Activated naive CD4-positive, alpha-beta T cell treated with anti-CD3 and anti-CD28 coated beads, Interleukin-2, amount 50 U/mL, for 72 hours (primary cell): Measurements from ENCODE around the gene PRKCH. TPM values are rescaled to one million over a fixed set of nuclear protein-coding genes. Genes with fewer than 3 reads are reported as not detected.
A peak's percentile ranks its signal among the peaks of the same experiment; 100 is the strongest.

Experiments
- ATAC-seq, 2 donors: fragments of 150-1000 bp; cut with Tn5 transposase; 2 replicates each; pipeline ENCODE4 v1.10.0; 2021; ENCODE audit warnings: mild to moderate bottlenecking in 2 of 2, moderate library complexity in 2 of 2
- DNase-seq, 2 donors: peaks; one replicate each; pipeline ENCODE4 v3.0.0; 2021 to 2022; ENCODE audit warnings: low spot score in 2 of 2
- H3K27ac Mint-ChIP-seq, 2 donors: one replicate each; pipeline ENCODE4 v1.8.0; 2022; ENCODE audit warnings: mild to moderate bottlenecking in 2 of 2, mixed read lengths in 2 of 2
- H3K36me3 Mint-ChIP-seq, 2 donors: one replicate each; pipeline ENCODE4 v1.8.0; 2022; ENCODE audit warnings: mixed read lengths in 2 of 2
- H3K9me3 Mint-ChIP-seq, 2 donors: one replicate each; pipeline ENCODE4 v1.8.0; 2022; ENCODE audit warnings: mixed read lengths in 2 of 2
- total RNA-seq, 2 donors: library from RNA; stranded (reverse); gene quantifications; one replicate each; pipeline ENCODE4 v1.2.3, GENCODE V29; 2022

The PRKCH gene
- total RNA-seq, 2 donors from 2014 or later: 131 to 216 TPM

DNA sequence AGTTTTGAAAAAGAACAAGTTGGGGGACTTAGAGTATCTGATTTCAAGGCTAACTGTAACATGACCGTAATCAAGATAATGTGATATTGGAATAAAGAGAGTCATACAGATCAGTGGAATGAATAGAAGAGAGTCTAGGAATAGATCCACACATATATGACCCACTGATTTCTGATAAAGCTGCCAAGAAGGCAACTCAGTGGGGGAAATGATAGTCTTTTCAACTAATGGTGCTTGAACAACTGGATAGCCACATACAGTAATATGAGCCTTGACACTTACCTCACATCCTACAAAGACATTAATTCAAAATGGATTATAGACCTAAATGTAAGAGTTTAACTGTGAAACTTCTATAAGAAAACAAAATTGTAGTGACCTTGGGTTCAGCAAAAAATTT is 3.8 kb downstream of the PRKCH start:
- peak; percentile 23 to 25 for ATAC-seq
- Mint-ChIP-seq H3K9me3 (no peaks in the 10 kb centered on the region), H3K36me3 (peaks cover 37 to 53% of the 10 kb centered on the region in 2 donors), H3K27ac (peak overlapping the region; percentile 9 to 92)
- DNase-seq: no peak

DNA sequence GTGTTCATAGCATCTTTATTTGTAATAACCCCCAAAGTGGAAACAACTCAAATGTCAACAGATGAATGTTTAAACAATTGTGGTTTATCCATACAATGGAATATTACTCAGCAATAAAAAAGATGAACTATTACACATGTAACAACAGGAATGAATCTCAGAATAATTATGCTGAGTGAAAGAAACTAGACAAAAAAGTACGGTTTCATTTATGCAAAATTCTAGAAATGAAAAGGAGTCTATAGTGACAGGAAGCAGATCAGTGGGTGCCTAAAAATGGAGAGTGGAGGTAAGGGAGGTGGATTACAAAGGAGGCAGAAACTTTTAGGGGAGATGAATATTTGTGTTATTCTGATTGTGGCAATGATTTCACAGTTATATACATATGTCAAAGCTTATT is 4.8 kb downstream of the PRKCH start:
- peak overlapping the region; percentile 9 to 92 for H3K27ac Mint-ChIP-seq
- no peaks in the 10 kb centered on the region for H3K9me3 Mint-ChIP-seq
- DNase-seq (no peak), ATAC-seq (peak in 1 of 2 donors; percentile 31)
- H3K36me3 Mint-ChIP-seq: peaks cover 37 to 54% of the 10 kb centered on the region in 2 donors

DNA sequence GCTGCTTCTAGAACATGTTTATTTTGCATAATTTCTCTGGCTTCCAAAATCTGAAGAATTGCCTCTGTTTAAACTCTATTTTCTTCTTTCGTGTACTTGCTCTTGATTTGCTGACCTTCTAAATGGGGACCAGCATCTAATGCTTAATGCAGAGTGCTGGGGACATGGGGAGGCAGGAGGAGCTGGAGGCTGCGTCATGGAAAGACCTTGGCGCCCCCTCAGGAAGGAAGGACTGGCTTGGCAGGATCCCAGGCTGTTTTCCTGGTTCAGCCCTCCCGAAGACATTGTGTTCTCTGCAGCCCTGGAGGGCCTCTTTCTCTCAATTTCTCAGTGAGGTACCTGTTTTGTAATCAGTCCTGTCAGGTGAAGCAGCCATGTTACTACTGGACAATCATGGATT is 5.5 kb downstream of the PRKCH start:
- ATAC-seq (no peak), DNase-seq (no peak)
- H3K9me3 Mint-ChIP-seq: no peaks in the 10 kb centered on the region
- H3K36me3 Mint-ChIP-seq: peaks cover 37 to 54% of the 10 kb centered on the region in 2 donors
- H3K27ac Mint-ChIP-seq: peak overlapping the region; percentile 92 to 98

DNA sequence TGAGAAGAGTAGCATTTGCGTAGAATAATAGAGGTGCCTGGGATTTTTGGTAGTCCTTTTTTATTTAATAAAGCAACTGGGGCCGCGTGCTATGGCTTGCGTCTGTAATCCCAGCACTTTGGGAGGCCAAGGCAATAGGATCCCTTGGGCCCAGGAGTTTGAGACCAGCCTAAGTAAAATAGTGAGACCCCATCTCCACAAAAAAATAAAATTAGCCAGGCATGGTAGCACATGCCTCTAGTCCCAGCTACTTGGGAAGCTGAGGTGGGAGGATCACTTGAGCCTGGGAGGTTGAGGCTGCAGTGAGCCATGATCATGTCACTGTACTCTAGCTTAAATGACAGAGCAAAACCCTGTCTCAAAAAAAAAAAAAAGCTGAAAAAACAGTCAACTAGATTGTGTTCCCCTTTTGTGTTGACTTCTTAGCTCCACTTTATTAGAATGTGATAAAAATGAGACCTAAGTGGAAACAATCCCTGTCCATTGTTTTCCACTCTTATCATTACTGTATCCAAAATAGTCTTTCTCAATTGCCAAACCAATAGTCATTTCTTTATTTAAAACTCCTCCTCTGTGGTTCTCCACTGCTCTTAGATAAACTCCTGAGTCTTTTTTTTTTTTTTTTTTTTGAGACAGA is 7.4 kb downstream of the PRKCH start:
- peak overlapping the region; percentile 92 to 98 for H3K27ac Mint-ChIP-seq
- peaks cover 21 to 37% of the 10 kb centered on the region in 2 donors for H3K36me3 Mint-ChIP-seq
- ATAC-seq (peak in 1 of 2 donors; percentile 27), DNase-seq (no peak)
- no peaks in the 10 kb centered on the region for H3K9me3 Mint-ChIP-seq

DNA sequence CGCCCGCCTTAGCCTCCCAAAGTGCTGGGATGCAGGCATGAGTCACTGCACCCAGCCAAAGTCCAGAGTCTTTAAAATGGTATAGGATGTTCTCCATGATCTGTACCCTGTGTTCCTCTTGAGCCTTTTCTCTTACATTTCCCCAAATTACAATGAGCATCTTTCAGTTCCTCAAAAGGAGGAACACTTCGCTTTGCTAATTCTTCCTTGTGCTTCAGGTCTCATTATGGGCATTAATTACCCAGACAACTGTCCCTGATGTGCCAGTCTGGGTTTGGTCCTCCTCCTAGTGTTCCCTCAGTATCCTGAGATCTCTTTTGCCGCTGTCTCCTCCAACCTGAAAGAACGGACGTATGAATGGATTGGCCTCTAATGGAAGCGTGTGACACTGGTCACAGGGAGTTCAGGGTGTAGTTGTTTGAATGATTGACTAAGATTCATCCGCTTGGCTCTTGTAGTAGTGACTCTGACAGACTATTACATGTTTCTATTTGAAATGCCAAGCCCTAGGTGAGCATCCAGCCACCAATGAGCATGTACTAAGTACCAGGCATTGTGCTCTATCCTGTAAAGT is 8.2 kb downstream of the PRKCH start:
- H3K36me3 Mint-ChIP-seq: peaks cover 18 to 34% of the 10 kb centered on the region in 2 donors
- DNase-seq: no peak
- peak overlapping the region; percentile 92 to 98 for H3K27ac Mint-ChIP-seq
- H3K9me3 Mint-ChIP-seq: no peaks in the 10 kb centered on the region
- ATAC-seq: peak in 1 of 2 donors; percentile 8

DNA sequence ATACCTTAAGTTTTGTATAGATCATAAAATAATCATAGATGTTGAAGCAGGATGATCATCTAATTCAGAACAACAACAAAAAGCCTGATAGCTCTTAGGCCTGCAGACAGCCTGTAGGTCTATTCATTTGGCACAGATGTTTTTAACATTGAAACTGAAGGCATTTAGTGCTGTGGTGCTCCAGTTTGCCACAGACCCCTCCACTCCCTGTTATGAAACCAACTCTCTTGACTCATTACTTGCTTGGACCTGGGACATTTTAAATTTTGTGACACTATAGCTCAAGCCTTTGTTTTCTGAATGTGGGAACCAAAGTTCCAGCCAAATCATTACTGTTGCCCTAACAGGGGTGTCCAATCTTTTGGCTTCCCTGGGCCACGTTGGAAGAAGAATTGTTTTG is 9.1 kb downstream of the PRKCH start:
- peaks cover 20 to 31% of the 10 kb centered on the region in 2 donors for H3K36me3 Mint-ChIP-seq
- no peaks in the 10 kb centered on the region for H3K9me3 Mint-ChIP-seq
- no peak for DNase-seq
- H3K27ac Mint-ChIP-seq: peak overlapping the region; percentile 92 to 98
- ATAC-seq: peak; percentile 60 to 73

DNA sequence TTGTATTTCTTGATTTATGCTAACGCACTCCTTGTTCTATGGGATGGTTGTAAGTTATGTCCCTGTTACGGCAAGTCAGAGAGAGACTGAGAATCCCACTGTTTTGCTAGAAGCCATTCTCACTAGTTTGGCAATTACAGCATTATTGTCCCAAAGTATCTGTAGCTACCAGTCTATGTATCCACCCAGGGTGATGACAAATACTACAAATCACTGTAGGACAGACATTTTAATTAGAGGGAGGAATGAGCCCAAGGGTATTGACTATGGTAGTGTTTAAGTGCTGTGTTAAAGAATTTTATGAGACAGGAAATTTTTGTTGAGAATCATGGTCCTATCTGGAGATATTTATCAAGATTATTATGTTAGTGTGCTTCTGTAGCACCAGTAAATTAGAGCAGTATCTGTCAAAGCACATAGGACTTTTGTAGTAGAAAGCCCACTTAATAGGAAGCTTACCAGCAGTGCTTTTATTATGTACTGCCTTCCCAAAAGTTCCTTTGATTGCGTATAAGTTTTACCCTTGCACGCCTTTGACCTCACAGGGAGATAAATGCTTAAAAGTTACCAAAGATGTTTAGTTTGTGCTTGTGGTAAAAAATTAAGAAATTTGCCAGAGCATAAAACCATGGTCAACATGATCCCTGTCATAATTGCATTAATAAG is 10.7 kb downstream of the PRKCH start:
- no peak for ATAC-seq
- DNase-seq: no peak
- H3K27ac Mint-ChIP-seq: peak overlapping the region; percentile 88 to 98
- H3K36me3 Mint-ChIP-seq: peaks cover 19 to 25% of the 10 kb centered on the region in 2 donors
- no peaks in the 10 kb centered on the region for H3K9me3 Mint-ChIP-seq

DNA sequence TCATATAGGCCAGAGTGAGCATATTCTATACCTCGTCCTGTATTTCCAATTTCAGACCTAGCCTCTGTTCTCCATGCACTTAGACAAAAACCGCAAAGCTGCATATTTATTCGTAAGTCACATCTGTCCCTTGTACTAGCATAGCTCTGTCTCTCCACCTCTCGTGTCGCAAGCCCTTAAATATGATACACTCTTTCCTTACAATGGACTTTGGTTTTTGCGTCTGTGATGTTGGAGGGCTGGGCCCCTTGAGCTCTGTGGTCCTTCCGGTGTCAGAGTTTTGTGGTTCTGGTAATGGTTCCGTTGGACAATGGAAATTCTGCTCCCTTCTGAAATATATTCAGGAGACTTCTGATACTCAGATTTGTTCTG is 11.3 kb downstream of the PRKCH start:
- peak overlapping the region; percentile 88 to 98 for H3K27ac Mint-ChIP-seq
- H3K9me3 Mint-ChIP-seq: no peaks in the 10 kb centered on the region
- DNase-seq: no peak
- peaks cover 16 to 20% of the 10 kb centered on the region in 2 donors for H3K36me3 Mint-ChIP-seq
- ATAC-seq: peak in 1 of 2 donors; percentile 46

DNA sequence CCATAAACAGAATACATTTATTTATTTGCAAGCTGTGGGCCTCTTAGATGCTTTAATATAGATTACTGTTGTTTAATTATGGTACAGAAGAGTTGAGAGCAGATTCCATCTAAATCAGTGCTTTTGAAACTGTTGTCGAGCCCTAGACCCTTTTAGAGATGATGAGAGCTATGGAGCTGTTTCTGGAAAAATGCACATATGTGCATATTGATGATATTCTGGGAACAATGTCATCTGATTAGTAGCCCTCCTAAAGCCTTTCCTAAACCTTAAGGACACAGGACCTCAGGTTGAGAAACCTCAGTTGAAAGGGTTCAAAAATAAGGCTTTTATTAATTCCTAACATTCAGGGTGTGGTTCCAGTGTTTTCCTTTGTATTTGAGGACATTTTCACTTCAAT is 11.7 kb downstream of the PRKCH start:
- Mint-ChIP-seq H3K36me3 (peaks cover 16 to 19% of the 10 kb centered on the region in 2 donors), H3K27ac (peak overlapping the region; percentile 88 to 98), H3K9me3 (no peaks in the 10 kb centered on the region)
- ATAC-seq (no peak), DNase-seq (no peak)

DNA sequence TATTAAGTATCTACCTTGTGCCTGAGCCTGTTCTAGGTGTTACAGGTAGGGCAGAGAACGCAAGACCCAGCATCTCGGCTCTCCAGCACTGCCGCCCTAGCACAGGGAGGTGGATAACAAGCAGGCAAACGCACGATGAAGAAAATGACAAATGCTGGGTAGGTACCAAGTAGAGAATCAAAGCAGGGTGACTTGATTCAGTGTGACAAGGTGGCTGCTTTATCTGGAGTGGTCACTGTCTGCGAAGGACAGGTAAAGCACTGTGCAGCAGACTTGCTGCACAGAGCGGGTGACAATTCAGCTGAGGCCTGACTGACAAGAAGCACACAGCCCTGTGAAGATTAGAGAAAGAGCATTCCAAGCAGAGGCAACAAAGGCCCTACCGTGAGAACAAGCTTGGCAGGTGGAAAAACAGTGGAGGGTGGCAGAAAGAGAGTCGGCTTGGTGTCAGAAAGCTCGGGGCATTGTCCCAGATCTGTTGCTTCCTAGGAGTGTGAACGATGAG is 12.9 kb downstream of the PRKCH start:
- Mint-ChIP-seq H3K9me3 (no peaks in the 10 kb centered on the region), H3K36me3 (peaks cover 15 to 16% of the 10 kb centered on the region in 2 donors), H3K27ac (peak overlapping the region; percentile 88 to 98)
- DNase-seq (peak in 1 of 2 donors; percentile 55), ATAC-seq (peak; percentile 13 to 30)

DNA sequence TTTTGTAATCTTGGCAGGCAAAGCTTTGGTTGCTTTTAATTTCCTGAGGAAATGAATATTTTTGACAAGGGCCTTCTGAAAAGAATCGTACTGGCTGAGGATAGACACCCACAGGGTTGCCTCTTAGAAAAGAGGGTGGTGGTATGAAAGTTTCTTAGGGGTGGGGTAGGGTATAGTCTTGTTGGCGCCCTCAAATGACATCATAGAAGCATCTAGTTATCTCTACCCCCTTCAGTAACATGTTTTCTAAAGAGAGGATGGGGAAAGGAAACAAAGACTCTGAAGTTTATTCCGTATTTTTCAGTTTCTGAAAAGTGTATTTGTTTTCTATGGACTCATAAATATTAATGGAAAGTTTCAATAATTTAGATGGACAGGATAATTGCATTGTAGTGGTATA is 13.7 kb downstream of the PRKCH start:
- Mint-ChIP-seq H3K27ac (peak overlapping the region; percentile 88 to 94), H3K36me3 (peaks cover 7 to 10% of the 10 kb centered on the region in 2 donors), H3K9me3 (no peaks in the 10 kb centered on the region)
- ATAC-seq (no peak), DNase-seq (no peak)

DNA sequence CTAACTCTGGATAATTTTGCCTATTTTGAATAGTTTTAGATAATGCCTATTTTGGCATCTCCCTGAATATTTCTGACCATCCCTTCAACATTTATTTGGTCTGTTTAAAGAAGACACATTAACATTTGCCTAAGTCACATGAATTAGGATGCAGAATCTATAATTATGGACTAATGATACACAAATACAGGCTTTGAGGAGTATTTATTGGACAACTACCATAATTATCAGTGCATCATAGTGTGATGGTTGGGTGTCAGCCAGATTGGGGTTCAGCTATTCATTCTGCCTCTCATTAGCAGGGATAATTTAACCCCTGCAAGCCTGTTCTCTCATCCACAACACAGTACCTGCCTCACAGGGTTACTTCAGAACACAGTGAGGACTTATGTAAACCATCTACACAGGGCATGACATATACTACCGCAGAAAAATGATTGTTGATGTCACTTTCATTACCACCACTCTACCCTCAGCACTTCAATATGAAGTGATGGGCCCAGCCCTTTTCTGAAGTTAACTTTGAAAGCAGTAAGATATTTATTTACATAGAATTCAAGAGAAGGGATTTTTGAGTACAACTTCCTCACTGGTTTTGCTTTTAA is 14.4 kb downstream of the PRKCH start:
- Mint-ChIP-seq H3K36me3 (peaks cover 9 to 17% of the 10 kb centered on the region in 2 donors), H3K27ac (peak overlapping the region; percentile 88 to 94), H3K9me3 (no peaks in the 10 kb centered on the region)
- ATAC-seq (peak; percentile 62 to 68), DNase-seq (no peak)

DNA sequence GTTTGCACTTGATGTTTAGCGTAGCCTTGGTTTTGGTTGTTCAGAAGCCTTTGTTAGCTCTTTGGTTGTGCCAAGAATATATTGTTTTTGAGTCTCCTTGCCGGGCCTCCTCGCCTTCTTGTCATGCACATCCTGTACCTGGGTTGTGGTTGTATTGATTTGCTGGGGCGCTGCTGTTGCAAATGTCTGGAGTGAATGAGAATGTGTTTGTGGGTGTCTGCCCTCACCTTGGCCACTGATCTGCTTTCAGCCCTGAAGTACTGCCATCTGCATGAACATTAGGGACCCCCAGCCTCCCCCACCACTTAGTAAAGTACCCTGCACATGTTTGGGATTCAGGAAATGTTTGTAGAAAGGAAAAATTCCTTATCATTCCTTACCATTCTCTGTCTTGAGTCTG is 16.5 kb downstream of the PRKCH start:
- Mint-ChIP-seq H3K36me3 (peaks cover 22 to 23% of the 10 kb centered on the region in 2 donors), H3K27ac (peak overlapping the region; percentile 90 to 97), H3K9me3 (no peaks in the 10 kb centered on the region)
- DNase-seq (peak in 1 of 2 donors; percentile 73), ATAC-seq (peak; percentile 41 to 58)

DNA sequence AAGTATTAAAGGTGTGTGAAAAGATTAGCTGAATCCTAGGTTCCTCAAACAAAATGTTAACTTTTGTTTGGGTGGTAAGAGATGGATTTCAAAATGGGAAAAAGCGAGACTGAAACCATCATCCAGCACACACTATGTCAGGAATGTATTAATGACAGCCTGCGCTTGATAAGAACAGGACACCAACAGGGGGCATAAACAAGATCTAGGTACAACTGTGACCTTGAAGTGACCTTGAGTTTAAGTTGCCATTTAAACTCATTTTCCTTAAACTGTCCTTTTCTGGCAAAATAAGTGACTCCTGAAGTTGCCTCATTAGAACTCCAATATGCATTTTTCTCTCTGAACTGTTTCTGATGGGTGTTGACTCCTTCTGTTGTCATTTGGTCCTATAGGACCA is 17.1 kb downstream of the PRKCH start:
- ATAC-seq (no peak), DNase-seq (no peak)
- Mint-ChIP-seq H3K27ac (peak overlapping the region; percentile 90 to 99), H3K36me3 (peaks cover 22 to 23% of the 10 kb centered on the region in 2 donors), H3K9me3 (no peaks in the 10 kb centered on the region)

DNA sequence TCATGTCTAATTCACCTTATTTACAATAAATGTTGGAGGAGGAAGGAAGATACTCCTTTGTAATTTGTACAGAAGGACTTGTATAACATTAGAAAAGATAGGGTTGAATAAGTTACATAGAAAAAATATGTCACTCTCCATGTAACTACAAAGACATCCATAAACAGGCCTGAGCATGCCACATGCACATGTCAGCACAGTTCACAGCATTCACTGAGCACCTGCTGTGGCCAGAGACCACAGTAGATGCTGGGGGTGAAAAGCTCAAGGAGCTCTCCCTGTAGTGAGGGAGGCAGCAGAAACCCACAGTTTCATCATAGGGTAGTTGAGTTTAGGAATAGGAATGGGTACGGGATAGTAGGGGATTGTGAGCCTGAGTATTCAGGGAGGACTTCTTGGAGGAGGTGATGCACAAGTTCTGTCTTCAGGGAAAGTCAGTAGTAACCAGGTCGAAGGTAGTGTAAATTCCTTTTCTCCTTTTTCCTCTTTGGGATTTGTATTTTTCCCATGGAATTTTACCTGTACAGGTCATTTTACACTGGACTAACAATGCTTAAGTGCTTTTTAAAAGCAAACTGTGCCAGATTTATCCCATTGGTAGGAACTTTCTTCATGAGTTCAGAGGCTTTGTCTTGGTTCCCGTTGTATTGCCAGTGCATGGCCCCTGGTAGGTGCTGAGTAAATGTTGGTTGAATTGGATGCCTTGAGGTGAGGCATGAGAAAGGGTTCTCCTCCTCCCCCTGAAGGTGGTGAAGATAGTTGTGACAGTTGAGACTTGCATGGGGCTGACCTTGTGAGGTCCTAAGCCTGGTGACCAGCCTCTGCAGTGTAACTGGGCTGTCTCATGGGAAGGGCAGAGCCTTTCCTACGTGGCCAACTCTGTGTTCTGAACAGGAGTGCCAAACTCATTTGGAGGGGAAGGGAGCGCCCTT is 20.2 kb downstream of the PRKCH start:
- Mint-ChIP-seq H3K27ac (peak overlapping the region; percentile 98 to 99), H3K9me3 (no peaks in the 10 kb centered on the region), H3K36me3 (peaks cover 33 to 34% of the 10 kb centered on the region in 2 donors)
- DNase-seq (no peak), ATAC-seq (peak in 1 of 2 donors; percentile 6)

DNA sequence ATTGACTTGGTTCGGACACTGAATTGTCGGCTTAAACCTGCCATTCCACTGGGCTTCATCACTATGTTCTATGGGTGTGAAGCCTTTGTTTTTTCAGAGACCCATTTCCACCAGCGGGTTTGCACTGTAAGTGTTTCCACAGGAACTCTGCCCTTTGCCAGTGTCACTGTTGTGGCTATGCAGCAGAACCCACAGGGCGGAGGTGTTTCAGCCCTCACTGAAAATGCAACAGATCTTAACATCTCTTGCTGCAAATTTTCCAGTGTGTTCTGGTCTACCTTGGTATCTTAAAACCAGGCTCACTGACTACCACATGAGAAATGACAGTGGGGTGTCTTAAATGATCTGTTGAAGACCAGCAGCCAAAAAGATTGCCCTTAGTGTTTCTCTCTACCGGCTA is 21.1 kb downstream of the PRKCH start:
- Mint-ChIP-seq H3K27ac (peak overlapping the region; percentile 98 to 99), H3K36me3 (peaks cover 37 to 40% of the 10 kb centered on the region in 2 donors), H3K9me3 (no peaks in the 10 kb centered on the region)
- DNase-seq (peak; percentile 76 to 89), ATAC-seq (peak; percentile 71 to 83)
